ENCODE results near the gene NEK7. TPM values are rescaled to one million over a fixed set of nuclear protein-coding genes. Genes with fewer than 3 reads are reported as not detected.

NEK7 gene
- polyA plus RNA-seq, 1 donor (not counting 4 experiments of a cell fraction or from before 2014, with no cell fraction given) = 56.8 TPM

DNA sequence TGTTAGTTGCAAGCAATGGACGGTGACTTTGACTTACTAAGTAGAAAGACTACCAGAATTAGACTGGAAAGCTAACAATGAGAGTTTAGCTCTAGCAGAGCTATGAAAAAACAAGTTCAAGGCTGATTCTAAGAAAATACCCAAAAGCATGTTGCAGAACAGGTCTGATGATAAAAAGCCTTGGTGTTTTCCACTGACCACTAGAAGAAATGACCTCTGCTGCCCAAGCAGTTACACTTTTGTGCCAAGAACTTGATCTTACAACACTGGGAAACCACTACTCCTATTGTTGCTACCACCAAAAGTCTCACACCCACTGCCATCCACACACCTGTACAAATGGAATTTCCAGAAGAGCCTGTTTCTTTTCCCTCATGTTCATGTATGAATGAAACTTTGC is 21.4 kb upstream of the NEK7 start:
- no peak for DNase-seq (ENCODE audit: low read depth, low spot score)
- dilution Hi-C loops (cut with MboI; ENCODE audit: extremely low pct_ligation_motif_present, low sequenced_read_pairs) = no loop called here
- no peak overlapping the region for H3K9ac ChIP-seq (ENCODE audit: control insufficient read depth, extremely low read depth, insufficient read depth, low read length)

GRCh38 chr1:198141668-198142351 is 15.0 kb upstream of the NEK7 start:
- no peak for FAIRE-seq
- H3K4me2 ChIP-seq (ENCODE audit: control insufficient read depth, extremely low read depth, insufficient read depth, low read depth, low read length) = no peak overlapping the region
- no peaks in the 10 kb centered on the region for H3K4me1 ChIP-seq (ENCODE audit: control insufficient read depth, extremely low read depth, insufficient read depth, low read length)
- no peaks in the 10 kb centered on the region for H3K79me2 ChIP-seq (ENCODE audit: control insufficient read depth, insufficient read depth, low read length)
- H3K9ac ChIP-seq (ENCODE audit: control insufficient read depth, extremely low read depth, insufficient read depth, low read length) = no peak overlapping the region
- no peak overlapping the region for H3K4me3 ChIP-seq (ENCODE audit: control insufficient read depth in 2 of 3, extremely low read depth in 1 of 3, insufficient read depth in 2 of 3, low read depth in 1 of 3, low read length in 3 of 3)
- no peaks in the 10 kb centered on the region for H3K27me3 ChIP-seq (ENCODE audit: control insufficient read depth, extremely low read depth, insufficient read depth, low read length)
- no peaks in the 10 kb centered on the region for H3K9me1 ChIP-seq (ENCODE audit: control insufficient read depth, extremely low read depth, insufficient read depth, low read length)
- H2AFZ ChIP-seq (ENCODE audit: control insufficient read depth, low read length) = no peak overlapping the region
- dilution Hi-C loops (cut with MboI; ENCODE audit: extremely low pct_ligation_motif_present, low sequenced_read_pairs) = no loop called here
- H3K36me3 ChIP-seq (ENCODE audit: control insufficient read depth in 2 of 2, extremely low read depth in 1 of 2, insufficient read depth in 2 of 2, low read length in 2 of 2) = no peaks in the 10 kb centered on the region
- TF ChIP-seq EZH2 (IDR thresholded peaks at IDR 0.05; ENCODE audit: low read length) = no peak
- TF ChIP-seq CTCF (optimal IDR thresholded peaks at IDR 0.05 in 1 of 3, IDR thresholded peaks at IDR 0.05 in 1 of 3, conservative IDR thresholded peaks at IDR 0.05 in 1 of 3; ENCODE audit: extremely low read depth in 1 of 3, insufficient read depth in 2 of 3, low read length in 3 of 3) = no peak
- H4K20me1 ChIP-seq (ENCODE audit: control insufficient read depth, extremely low read depth, insufficient read depth, low read length) = no peaks in the 10 kb centered on the region
- DNase-seq (ENCODE audit: low read depth, low spot score) = no peak
- no peaks in the 10 kb centered on the region for H3K9me3 ChIP-seq (ENCODE audit: control insufficient read depth, low read depth, low read length)
- no peak overlapping the region for H3K27ac ChIP-seq (ENCODE audit: control insufficient read depth, insufficient read depth, low read length)

More for the DNA sequence above, 21.4 kb upstream of the NEK7 start:
- Histone ChIP-seq H4K20me1 (ENCODE audit: control insufficient read depth, extremely low read depth, insufficient read depth, low read length) (no peaks in the 10 kb centered on the region), H3K27me3 (ENCODE audit: control insufficient read depth, extremely low read depth, insufficient read depth, low read length) (no peaks in the 10 kb centered on the region), H3K4me2 (ENCODE audit: control insufficient read depth, extremely low read depth, insufficient read depth, low read depth, low read length) (no peak overlapping the region), H3K27ac (ENCODE audit: control insufficient read depth, insufficient read depth, low read length) (no peak overlapping the region), H3K4me3 (ENCODE audit: control insufficient read depth in 2 of 3, extremely low read depth in 1 of 3, insufficient read depth in 2 of 3, low read depth in 1 of 3, low read length in 3 of 3) (no peak overlapping the region), H3K36me3 (ENCODE audit: control insufficient read depth in 2 of 2, extremely low read depth in 1 of 2, insufficient read depth in 2 of 2, low read length in 2 of 2) (no peaks in the 10 kb centered on the region), H3K4me1 (ENCODE audit: control insufficient read depth, extremely low read depth, insufficient read depth, low read length) (no peaks in the 10 kb centered on the region), H2AFZ (ENCODE audit: control insufficient read depth, low read length) (no peak overlapping the region), H3K9me1 (ENCODE audit: control insufficient read depth, extremely low read depth, insufficient read depth, low read length) (no peaks in the 10 kb centered on the region), H3K9me3 (ENCODE audit: control insufficient read depth, low read depth, low read length) (no peaks in the 10 kb centered on the region), H3K79me2 (ENCODE audit: control insufficient read depth, insufficient read depth, low read length) (no peaks in the 10 kb centered on the region)
- FAIRE-seq = no peak
- TF ChIP-seq EZH2 (IDR thresholded peaks at IDR 0.05; ENCODE audit: low read length) (no peak), CTCF (optimal IDR thresholded peaks at IDR 0.05 in 1 of 3, IDR thresholded peaks at IDR 0.05 in 1 of 3, conservative IDR thresholded peaks at IDR 0.05 in 1 of 3; ENCODE audit: extremely low read depth in 1 of 3, insufficient read depth in 2 of 3, low read length in 3 of 3) (no peak)

Data from keratinocyte (primary cell).